ENCODE results near the gene SMC5. TPM values are rescaled to one million over a fixed set of nuclear protein-coding genes. Genes with fewer than 3 reads are reported as not detected.

Gene SMC5
- total and polyA plus RNA-seq, 4 donors: 5.6 to 70.8 (median 10.3) TPM

DNA sequence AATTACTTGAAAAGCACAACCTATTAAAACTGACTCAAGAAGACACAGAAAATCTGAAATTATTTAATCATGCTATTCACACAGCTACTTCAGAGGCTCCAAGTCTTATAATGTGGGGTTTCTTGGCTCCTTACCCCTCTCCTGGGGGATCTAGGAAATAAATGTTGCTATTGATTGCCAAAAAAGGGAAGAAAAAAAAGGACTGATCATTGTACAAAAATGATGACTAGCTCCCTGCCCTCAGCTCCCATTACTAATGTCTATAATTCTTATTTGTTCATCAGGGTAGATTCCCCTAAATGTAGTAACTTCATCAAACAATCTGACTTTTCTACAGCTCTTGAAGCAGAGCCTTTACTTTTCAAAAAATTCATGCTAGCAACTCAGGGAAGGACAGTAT, 3.3 kb upstream of the SMC5 start:
- DNase-seq (ENCODE audit: low spot score): no peak
- no peak overlapping the region for H3K4me3 ChIP-seq (ENCODE audit: low read depth in 1 of 3, low read length in 3 of 3)

DNA sequence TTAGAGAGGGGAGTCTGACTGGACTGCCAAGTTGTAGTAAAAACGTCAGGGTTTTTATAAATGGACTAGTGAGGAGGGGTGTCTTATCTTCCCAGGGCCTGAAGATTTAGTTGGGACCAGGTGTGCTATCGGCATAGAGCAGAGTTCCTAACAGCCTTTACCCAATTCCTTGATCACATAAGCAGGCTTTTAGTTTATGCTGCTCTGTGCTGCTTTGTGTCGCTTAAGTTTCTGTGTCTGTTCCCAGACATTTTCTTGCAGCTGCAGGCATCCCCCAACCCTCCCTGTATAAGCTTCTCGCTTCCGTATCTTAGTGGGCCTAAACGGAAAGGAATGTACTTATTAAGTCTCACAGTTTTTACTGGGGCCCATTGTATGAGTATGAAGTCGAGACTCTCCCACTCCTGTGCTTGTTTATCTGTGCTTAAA, 2.6 kb upstream of the SMC5 start:
- Histone ChIP-seq H3K9ac (ENCODE audit: low read depth in 1 of 2, low read length in 2 of 2) (no peak overlapping the region), H3K4me1 (ENCODE audit: control insufficient read depth in 4 of 4, insufficient read depth in 4 of 4, low read length in 3 of 4) (peaks cover 8 to 45% (median 26%) of the 10 kb centered on the region in 4 donors), H3K27ac (ENCODE audit: low read depth in 1 of 2, low read length in 2 of 2) (no peak overlapping the region), H3K9me3 (ENCODE audit: control insufficient read depth in 4 of 4, low read length in 3 of 4) (no peaks in the 10 kb centered on the region), H3K4me3 (ENCODE audit: low read depth in 1 of 3, low read length in 3 of 3) (no peak overlapping the region), H3K27me3 (ENCODE audit: control insufficient read depth in 4 of 4, insufficient read depth in 4 of 4, low read length in 3 of 4) (no peaks in the 10 kb centered on the region), H3K36me3 (ENCODE audit: control insufficient read depth in 4 of 4, insufficient read depth in 3 of 4, low read depth in 1 of 4, low read length in 3 of 4) (no peaks in the 10 kb centered on the region)
- DNase-seq (ENCODE audit: low spot score): no peak
- TF ChIP-seq JUND (IDR thresholded peaks at IDR 0.05) (no peak), YY1 (IDR thresholded peaks at IDR 0.05) (no peak)
- 70% methylated on average over 7 of the region's 7 CpGs for WGBS

More for the DNA sequence above, 3.3 kb upstream of the SMC5 start:
- H3K36me3 ChIP-seq (ENCODE audit: control insufficient read depth in 4 of 4, insufficient read depth in 3 of 4, low read depth in 1 of 4, low read length in 3 of 4): no peaks in the 10 kb centered on the region
- H3K27ac ChIP-seq (ENCODE audit: low read depth in 1 of 2, low read length in 2 of 2): no peak overlapping the region
- peaks cover 8 to 42% (median 25%) of the 10 kb centered on the region in 4 donors for H3K4me1 ChIP-seq (ENCODE audit: control insufficient read depth in 4 of 4, insufficient read depth in 4 of 4, low read length in 3 of 4)
- no peak for TF ChIP-seq JUND (IDR thresholded peaks at IDR 0.05)
- TF ChIP-seq SP1 (IDR thresholded peaks at IDR 0.05): no peak
- no peaks in the 10 kb centered on the region for H3K9me3 ChIP-seq (ENCODE audit: control insufficient read depth in 4 of 4, low read length in 3 of 4)
- H3K9ac ChIP-seq (ENCODE audit: low read depth in 1 of 2, low read length in 2 of 2): no peak overlapping the region
- H3K27me3 ChIP-seq (ENCODE audit: control insufficient read depth in 4 of 4, insufficient read depth in 4 of 4, low read length in 3 of 4): no peaks in the 10 kb centered on the region

DNA sequence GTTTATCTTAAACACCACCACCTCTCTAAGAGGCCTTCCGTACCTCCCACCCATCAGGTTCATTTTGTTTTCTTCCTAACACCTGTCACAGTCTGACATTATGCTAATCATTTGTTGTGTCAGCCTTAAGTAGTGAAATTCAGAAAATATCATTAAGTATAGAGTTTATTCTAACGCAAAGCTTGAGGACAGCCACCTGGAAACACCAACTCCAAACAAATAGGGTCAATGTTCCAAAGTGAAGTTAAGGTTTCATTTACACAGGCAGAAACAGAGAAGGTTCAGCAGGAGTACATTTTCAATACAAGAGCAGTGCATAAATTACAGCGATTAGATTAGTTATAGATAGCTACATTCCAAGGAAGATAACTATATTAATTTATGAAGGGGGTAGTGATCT, 1.3 kb upstream of the SMC5 start:
- no peaks in the 10 kb centered on the region for H3K9me3 ChIP-seq (ENCODE audit: control insufficient read depth in 4 of 4, low read length in 3 of 4)
- TF ChIP-seq JUND (IDR thresholded peaks at IDR 0.05): no peak
- TF ChIP-seq RAD21 (IDR thresholded peaks at IDR 0.05): no peak
- TF ChIP-seq TAF1 (conservative IDR thresholded peaks at IDR 0.05): no peak
- peak; percentile 79 to 81 for TF ChIP-seq RXRA (IDR thresholded peaks at IDR 0.05)
- TF ChIP-seq, protein P1, sequence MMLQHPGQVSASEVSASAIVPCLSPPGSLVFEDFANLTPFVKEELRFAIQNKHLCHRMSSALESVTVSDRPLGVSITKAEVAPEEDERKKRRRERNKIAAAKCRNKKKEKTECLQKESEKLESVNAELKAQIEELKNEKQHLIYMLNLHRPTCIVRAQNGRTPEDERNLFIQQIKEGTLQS (IDR thresholded peaks at IDR 0.05): no peak
- TF ChIP-seq, protein P2, sequence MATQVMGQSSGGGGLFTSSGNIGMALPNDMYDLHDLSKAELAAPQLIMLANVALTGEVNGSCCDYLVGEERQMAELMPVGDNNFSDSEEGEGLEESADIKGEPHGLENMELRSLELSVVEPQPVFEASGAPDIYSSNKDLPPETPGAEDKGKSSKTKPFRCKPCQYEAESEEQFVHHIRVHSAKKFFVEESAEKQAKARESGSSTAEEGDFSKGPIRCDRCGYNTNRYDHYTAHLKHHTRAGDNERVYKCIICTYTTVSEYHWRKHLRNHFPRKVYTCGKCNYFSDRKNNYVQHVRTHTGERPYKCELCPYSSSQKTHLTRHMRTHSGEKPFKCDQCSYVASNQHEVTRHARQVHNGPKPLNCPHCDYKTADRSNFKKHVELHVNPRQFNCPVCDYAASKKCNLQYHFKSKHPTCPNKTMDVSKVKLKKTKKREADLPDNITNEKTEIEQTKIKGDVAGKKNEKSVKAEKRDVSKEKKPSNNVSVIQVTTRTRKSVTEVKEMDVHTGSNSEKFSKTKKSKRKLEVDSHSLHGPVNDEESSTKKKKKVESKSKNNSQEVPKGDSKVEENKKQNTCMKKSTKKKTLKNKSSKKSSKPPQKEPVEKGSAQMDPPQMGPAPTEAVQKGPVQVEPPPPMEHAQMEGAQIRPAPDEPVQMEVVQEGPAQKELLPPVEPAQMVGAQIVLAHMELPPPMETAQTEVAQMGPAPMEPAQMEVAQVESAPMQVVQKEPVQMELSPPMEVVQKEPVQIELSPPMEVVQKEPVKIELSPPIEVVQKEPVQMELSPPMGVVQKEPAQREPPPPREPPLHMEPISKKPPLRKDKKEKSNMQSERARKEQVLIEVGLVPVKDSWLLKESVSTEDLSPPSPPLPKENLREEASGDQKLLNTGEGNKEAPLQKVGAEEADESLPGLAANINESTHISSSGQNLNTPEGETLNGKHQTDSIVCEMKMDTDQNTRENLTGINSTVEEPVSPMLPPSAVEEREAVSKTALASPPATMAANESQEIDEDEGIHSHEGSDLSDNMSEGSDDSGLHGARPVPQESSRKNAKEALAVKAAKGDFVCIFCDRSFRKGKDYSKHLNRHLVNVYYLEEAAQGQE (IDR thresholded peaks at IDR 0.05): peak; percentile 47
- TF ChIP-seq GABPA (IDR thresholded peaks at IDR 0.05 in 1 of 2, conservative IDR thresholded peaks at IDR 0.05 in 1 of 2): no peak
- no peak for TF ChIP-seq YY1 (IDR thresholded peaks at IDR 0.05)
- no peak for TF ChIP-seq FOXA2 (IDR thresholded peaks at IDR 0.05)
- TF ChIP-seq, protein P3, sequence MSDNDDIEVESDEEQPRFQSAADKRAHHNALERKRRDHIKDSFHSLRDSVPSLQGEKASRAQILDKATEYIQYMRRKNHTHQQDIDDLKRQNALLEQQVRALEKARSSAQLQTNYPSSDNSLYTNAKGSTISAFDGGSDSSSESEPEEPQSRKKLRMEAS (IDR thresholded peaks at IDR 0.05): peak; percentile 28
- peak; percentile 72 to 83 for TF ChIP-seq HNF4A (conservative IDR thresholded peaks at IDR 0.05)
- TF ChIP-seq HNF4G (IDR thresholded peaks at IDR 0.05): no peak
- no peak for TF ChIP-seq FOXA1 (IDR thresholded peaks at IDR 0.05)
- TF ChIP-seq, protein P4, sequence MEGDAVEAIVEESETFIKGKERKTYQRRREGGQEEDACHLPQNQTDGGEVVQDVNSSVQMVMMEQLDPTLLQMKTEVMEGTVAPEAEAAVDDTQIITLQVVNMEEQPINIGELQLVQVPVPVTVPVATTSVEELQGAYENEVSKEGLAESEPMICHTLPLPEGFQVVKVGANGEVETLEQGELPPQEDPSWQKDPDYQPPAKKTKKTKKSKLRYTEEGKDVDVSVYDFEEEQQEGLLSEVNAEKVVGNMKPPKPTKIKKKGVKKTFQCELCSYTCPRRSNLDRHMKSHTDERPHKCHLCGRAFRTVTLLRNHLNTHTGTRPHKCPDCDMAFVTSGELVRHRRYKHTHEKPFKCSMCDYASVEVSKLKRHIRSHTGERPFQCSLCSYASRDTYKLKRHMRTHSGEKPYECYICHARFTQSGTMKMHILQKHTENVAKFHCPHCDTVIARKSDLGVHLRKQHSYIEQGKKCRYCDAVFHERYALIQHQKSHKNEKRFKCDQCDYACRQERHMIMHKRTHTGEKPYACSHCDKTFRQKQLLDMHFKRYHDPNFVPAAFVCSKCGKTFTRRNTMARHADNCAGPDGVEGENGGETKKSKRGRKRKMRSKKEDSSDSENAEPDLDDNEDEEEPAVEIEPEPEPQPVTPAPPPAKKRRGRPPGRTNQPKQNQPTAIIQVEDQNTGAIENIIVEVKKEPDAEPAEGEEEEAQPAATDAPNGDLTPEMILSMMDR (IDR thresholded peaks at IDR 0.05; ENCODE audit: low read depth, low read length, missing input control): no peak
- no peak for TF ChIP-seq NR2F2 (IDR thresholded peaks at IDR 0.05)
- TF ChIP-seq, protein P5, sequence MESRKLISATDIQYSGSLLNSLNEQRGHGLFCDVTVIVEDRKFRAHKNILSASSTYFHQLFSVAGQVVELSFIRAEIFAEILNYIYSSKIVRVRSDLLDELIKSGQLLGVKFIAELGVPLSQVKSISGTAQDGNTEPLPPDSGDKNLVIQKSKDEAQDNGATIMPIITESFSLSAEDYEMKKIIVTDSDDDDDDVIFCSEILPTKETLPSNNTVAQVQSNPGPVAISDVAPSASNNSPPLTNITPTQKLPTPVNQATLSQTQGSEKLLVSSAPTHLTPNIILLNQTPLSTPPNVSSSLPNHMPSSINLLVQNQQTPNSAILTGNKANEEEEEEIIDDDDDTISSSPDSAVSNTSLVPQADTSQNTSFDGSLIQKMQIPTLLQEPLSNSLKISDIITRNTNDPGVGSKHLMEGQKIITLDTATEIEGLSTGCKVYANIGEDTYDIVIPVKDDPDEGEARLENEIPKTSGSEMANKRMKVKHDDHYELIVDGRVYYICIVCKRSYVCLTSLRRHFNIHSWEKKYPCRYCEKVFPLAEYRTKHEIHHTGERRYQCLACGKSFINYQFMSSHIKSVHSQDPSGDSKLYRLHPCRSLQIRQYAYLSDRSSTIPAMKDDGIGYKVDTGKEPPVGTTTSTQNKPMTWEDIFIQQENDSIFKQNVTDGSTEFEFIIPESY (IDR thresholded peaks at IDR 0.05): no peak
- TF ChIP-seq EGR1 (IDR thresholded peaks at IDR 0.05; ENCODE audit: low read depth in 2 of 2): no peak
- peak; percentile 72 for TF ChIP-seq SP1 (IDR thresholded peaks at IDR 0.05)
- no peaks in the 10 kb centered on the region for H3K36me3 ChIP-seq (ENCODE audit: control insufficient read depth in 4 of 4, insufficient read depth in 3 of 4, low read depth in 1 of 4, low read length in 3 of 4)
- H3K4me1 ChIP-seq (ENCODE audit: control insufficient read depth in 4 of 4, insufficient read depth in 4 of 4, low read length in 3 of 4): peaks cover 8 to 45% (median 29%) of the 10 kb centered on the region in 4 donors
- H3K4me3 ChIP-seq (ENCODE audit: low read depth in 1 of 3, low read length in 3 of 3): peak overlapping the region in 2 of 3 donors; percentile 18 to 74
- no peak for DNase-seq (ENCODE audit: low spot score)
- H3K27ac ChIP-seq (ENCODE audit: low read depth in 1 of 2, low read length in 2 of 2): peak overlapping the region; percentile 88 to 97
- no peaks in the 10 kb centered on the region for H3K27me3 ChIP-seq (ENCODE audit: control insufficient read depth in 4 of 4, insufficient read depth in 4 of 4, low read length in 3 of 4)
- peak overlapping the region; percentile 85 for H3K9ac ChIP-seq (ENCODE audit: low read depth in 1 of 2, low read length in 2 of 2)
- 30% methylated on average over 3 of the region's 3 CpGs for WGBS

Measured in liver (tissue), 9 donors.